ENCODE data around the gene CALD1. TPM values are rescaled to one million over a fixed set of nuclear protein-coding genes. Genes with fewer than 3 reads are reported as not detected.

CALD1 gene
- polyA plus RNA-seq, 1 donor from 2014 or later, result 0.89 TPM

DNA sequence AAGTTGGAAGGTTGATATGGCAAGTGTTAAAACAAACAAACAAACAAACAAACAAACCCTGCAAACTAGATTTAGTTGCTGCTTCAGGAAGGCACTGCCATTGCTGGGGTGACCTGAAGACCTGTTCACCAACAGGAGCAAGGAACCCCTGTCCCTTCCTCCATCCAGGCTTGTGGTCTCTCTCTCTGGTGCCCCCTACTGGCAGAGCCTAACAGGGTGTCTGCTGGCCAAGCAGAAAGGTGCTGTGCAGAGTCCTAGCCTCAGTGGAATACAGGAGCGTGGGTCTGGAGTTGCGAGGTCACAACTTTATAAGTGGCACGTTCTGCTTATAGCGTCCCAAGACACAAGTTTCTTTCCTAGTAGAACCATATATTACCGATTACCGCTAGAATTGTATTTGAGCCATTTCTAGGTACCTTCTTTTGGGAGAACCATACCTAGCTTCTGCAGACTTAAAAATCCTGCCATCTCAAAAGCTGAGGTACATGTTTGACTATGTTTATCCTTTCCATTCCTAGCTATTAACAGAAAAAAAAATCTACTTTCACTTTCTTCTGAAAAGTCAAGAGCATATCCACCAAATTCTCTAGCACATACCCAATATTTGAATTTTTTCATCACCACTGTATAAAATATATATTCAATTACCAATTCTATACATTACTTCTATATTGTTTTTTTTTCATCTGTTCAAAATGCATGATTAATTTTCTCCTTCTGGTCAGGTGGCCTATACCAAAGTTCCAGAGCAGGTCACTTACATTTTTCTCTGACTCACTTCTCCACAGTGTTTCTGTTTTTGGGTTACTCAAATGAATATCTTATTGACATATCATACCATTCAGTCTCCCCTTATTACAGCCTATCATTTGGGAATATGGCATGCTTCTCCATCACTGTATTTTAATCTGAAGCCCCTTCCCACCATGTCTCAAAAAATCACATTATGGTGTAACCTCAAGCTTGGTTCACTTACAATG is 29.1 kb upstream of the CALD1 start:
- Mint-ChIP-seq H3K27me3 (peaks cover 5% of the 10 kb centered on the region), H3K4me3 (no peak overlapping the region), H3K36me3 (no peaks in the 10 kb centered on the region), H3K27ac (no peak overlapping the region), H3K4me1 (peaks cover 0 to 2% (median 2%) of the 10 kb centered on the region in 3 donors), H3K9me3 (peaks cover 0 to 1% (median 0%) of the 10 kb centered on the region in 3 donors)

- peaks cover 4% of the 10 kb centered on the region for H3K27me3 Mint-ChIP-seq
- H3K27ac Mint-ChIP-seq, result no peak overlapping the region
- H3K9me3 Mint-ChIP-seq, result peaks cover 0 to 1% (median 0%) of the 10 kb centered on the region in 3 donors
Observed at GRCh38 chr7:134752006-134752760, 27.3 kb upstream of the CALD1 start.

GRCh38 chr7:134755422-134756022 is 23.9 kb upstream of the CALD1 start:
- H3K4me1 Mint-ChIP-seq, result peaks cover 1 to 5% (median 2%) of the 10 kb centered on the region in 3 donors
- no peak overlapping the region for H3K27ac Mint-ChIP-seq
- H3K36me3 Mint-ChIP-seq, result peaks cover 2% of the 10 kb centered on the region
- H3K9me3 Mint-ChIP-seq, result peaks cover 0 to 4% (median 0%) of the 10 kb centered on the region in 3 donors
- peaks cover 2% of the 10 kb centered on the region for H3K27me3 Mint-ChIP-seq
- no peak overlapping the region for H3K4me3 Mint-ChIP-seq

More at GRCh38 chr7:134752006-134752760, 27.3 kb upstream of the CALD1 start:
- Mint-ChIP-seq H3K4me3 (no peak overlapping the region), H3K36me3 (peaks cover under 1% of the 10 kb centered on the region), H3K4me1 (peaks cover 0 to 2% (median 2%) of the 10 kb centered on the region in 3 donors)

- H3K27me3 Mint-ChIP-seq, result peaks cover 5% of the 10 kb centered on the region
- peaks cover 0 to 2% (median 0%) of the 10 kb centered on the region in 3 donors for H3K9me3 Mint-ChIP-seq
Observed at GRCh38 chr7:134757938-134758337, 21.5 kb upstream of the CALD1 start.

DNA sequence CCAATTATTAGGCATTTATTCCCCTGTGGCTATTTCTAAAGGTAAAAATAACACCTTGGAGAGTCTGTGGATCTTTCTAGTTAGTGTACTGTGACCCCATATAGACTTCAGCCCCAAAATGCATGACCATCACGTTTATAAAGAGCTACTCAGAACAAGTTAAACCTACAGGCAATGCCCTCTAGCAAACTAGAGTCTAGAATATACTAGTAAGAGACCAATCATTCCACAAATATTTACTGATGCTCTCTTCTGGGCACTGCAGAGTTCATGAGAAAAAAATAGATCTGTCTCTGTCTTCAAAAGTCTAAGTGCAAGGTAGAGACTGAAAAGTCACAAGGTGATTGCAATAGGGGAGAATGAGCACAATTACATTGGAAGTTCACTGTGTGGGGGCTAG is 20.5 kb upstream of the CALD1 start:
- H3K4me3 Mint-ChIP-seq, result no peak overlapping the region
- H3K36me3 Mint-ChIP-seq, result peaks cover 2% of the 10 kb centered on the region
- peaks cover 0 to 2% (median 0%) of the 10 kb centered on the region in 3 donors for H3K9me3 Mint-ChIP-seq

More at GRCh38 chr7:134757938-134758337, 21.5 kb upstream of the CALD1 start:
- peaks cover 1 to 7% (median 4%) of the 10 kb centered on the region in 3 donors for H3K4me1 Mint-ChIP-seq
- H3K4me3 Mint-ChIP-seq, result no peak overlapping the region
- H3K27ac Mint-ChIP-seq, result no peak overlapping the region
- H3K36me3 Mint-ChIP-seq, result peaks cover 2% of the 10 kb centered on the region

DNA sequence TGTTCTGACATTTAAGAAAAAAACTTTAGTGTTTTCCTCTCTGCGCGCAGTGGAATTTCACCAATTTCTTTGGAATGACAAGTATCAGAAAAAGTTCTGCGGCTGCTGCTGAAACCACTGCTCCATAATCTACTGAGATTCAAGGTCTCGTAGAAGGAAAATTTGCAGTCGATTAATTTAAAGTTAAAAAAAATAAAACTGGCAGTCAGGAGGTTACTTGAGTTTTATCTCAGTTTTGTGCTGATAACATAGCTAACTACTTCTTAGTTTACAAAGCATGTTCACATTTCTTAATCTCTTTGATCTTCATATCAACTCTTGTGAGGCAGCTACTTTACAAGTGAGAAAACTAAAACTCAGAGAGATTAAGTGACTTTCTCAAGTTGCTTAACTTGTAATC is 18.2 kb upstream of the CALD1 start:
- no peak overlapping the region for H3K27ac Mint-ChIP-seq
- no peak overlapping the region for H3K4me3 Mint-ChIP-seq
- H3K27me3 Mint-ChIP-seq, result peaks cover 2% of the 10 kb centered on the region
- H3K9me3 Mint-ChIP-seq, result peaks cover 0 to 4% (median 0%) of the 10 kb centered on the region in 3 donors
- peaks cover 4 to 8% (median 4%) of the 10 kb centered on the region in 3 donors for H3K4me1 Mint-ChIP-seq
- H3K36me3 Mint-ChIP-seq, result peaks cover 2% of the 10 kb centered on the region

More for the DNA sequence above, 20.5 kb upstream of the CALD1 start:
- Mint-ChIP-seq H3K27me3 (peaks cover 3% of the 10 kb centered on the region), H3K4me1 (peaks cover 1 to 7% (median 4%) of the 10 kb centered on the region in 3 donors), H3K27ac (peak overlapping the region in 1 of 3 donors; percentile 36)

GRCh38 chr7:134763960-134764359 is 15.5 kb upstream of the CALD1 start:
- Mint-ChIP-seq H3K4me1 (peaks cover 23 to 27% (median 26%) of the 10 kb centered on the region in 3 donors), H3K27me3 (peaks cover 2% of the 10 kb centered on the region), H3K27ac (no peak overlapping the region), H3K36me3 (no peaks in the 10 kb centered on the region), H3K9me3 (peaks cover 0 to 4% (median 0%) of the 10 kb centered on the region in 3 donors), H3K4me3 (no peak overlapping the region)

- Mint-ChIP-seq H3K4me1 (peaks cover 23 to 27% (median 26%) of the 10 kb centered on the region in 3 donors), H3K4me3 (no peak overlapping the region), H3K27ac (no peak overlapping the region), H3K9me3 (peaks cover 0 to 4% (median 0%) of the 10 kb centered on the region in 3 donors), H3K27me3 (peaks cover 2% of the 10 kb centered on the region), H3K36me3 (no peaks in the 10 kb centered on the region)
Observed at GRCh38 chr7:134764365-134764764, 15.1 kb upstream of the CALD1 start.

DNA sequence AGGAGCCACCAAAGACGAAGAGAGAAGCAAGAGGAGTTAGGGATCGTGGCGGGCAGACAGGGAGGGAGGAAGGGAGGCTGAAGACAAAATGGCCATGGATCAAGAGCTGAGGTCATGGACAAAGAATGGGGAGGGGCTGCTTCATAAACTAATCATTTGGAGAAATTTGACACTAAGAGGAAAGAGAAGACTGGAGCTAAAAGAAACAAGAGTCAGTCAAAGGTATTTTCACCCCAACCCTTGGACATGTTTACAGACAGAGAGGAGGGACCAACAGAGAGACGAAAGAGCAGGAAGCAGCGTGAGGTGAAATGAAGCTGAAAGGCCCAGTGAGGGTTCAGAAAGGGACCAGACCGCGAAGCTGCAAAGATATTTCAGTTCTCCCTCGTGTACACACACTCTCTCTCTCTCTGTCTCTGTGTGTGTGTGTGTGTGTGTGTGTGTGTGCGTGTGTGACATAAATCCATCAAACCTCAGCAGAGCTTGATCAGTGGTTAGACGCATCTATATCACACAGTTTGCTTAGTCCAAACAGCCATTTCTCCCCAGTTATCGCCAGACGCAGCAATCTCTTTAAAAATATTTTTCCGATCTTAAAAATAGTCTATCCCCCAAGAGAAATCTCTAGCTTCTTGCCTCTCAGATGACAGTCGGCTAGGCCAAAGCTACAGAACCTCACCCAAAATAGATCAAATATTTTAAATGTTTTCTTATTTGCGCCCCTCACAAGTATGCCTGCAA is 12.5 kb upstream of the CALD1 start:
- peaks cover 2% of the 10 kb centered on the region for H3K27me3 Mint-ChIP-seq
- H3K9me3 Mint-ChIP-seq, result peaks cover 0 to 2% (median 0%) of the 10 kb centered on the region in 3 donors
- peaks cover 21 to 23% (median 22%) of the 10 kb centered on the region in 3 donors for H3K4me1 Mint-ChIP-seq
- no peaks in the 10 kb centered on the region for H3K36me3 Mint-ChIP-seq
- H3K4me3 Mint-ChIP-seq, result peak overlapping the region; percentile 28 to 74 (median 45)
- H3K27ac Mint-ChIP-seq, result peak overlapping the region; percentile 74 to 92 (median 91)

DNA sequence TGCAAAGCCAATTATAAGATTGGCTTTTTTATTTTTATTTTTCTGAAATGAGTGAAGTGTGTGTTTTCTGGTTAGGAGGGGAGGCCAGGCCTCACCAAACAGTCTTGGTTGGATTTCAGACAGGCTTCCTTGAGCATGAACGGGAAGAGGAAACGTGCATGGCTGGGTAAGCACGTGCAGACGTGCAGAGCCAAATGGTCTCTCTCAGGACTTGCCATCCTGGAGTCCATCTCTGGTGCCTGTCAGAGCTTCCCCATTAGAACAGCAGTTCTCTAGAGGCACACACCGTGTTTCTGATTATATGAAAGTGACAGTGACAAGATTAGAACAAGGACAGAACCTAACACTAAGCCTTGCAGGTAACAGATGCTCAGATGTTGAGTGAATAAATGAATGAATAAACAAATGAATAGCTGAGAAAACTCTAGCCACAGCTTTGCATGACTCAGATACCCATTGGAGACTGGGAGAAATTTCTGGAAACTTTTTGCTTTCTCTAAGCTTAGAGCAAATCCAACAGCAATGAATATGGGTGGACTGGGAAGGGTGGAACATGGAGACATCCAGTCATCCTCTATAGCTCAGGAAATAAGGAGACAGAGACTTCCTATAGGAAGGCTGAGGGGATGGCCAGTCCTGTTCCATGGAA is 11.8 kb upstream of the CALD1 start:
- H3K9me3 Mint-ChIP-seq, result peaks cover 0 to 2% (median 0%) of the 10 kb centered on the region in 3 donors
- peaks cover 21 to 23% (median 22%) of the 10 kb centered on the region in 3 donors for H3K4me1 Mint-ChIP-seq
- H3K4me3 Mint-ChIP-seq, result peak overlapping the region in 3 of 4 donors; percentile 28 to 74 (median 55)
- H3K27ac Mint-ChIP-seq, result peak overlapping the region; percentile 74 to 92 (median 91)
- no peaks in the 10 kb centered on the region for H3K27me3 Mint-ChIP-seq
- no peaks in the 10 kb centered on the region for H3K36me3 Mint-ChIP-seq

DNA sequence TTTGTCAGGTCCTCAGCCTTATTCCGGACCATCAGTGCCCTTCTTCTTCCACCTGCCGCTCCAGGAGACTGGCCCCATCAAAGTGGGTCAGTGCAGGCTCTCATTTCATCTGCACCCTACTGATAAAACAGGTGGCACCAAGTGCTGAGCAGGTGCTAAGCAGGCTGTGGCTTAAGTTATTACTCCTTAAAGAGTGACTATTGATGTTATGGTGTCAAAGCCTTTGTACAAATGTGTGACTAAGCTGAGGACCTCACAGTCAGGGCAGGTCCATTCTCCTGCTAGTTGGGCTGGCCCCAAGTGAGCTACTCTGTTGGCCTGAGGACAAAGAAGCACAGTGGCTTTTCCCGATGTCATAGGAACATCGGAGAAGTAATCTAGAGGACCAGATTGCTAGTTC is 11.2 kb upstream of the CALD1 start:
- H3K9me3 Mint-ChIP-seq, result peaks cover 0 to 2% (median 0%) of the 10 kb centered on the region in 3 donors
- no peak overlapping the region for H3K4me3 Mint-ChIP-seq

DNA sequence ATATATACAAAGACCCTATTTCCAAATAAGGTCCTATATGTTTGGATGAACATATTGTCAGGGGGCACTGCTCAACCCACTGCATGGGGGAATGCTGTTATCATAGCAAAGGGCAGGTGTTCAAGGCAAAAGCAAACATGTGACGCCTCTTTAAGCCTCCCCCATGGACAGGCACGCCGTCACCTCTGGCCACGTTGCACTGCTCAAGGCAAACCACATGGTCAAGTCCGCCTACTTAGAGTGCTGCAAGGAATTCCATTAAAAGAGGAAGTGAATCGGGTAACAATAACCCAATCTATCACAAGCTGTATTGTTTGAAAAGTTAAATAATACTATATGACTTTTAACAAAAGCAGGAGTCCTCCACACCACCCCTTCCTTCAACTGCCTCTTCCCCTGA is 8.8 kb upstream of the CALD1 start:
- Mint-ChIP-seq H3K36me3 (no peaks in the 10 kb centered on the region), H3K4me3 (no peak overlapping the region), H3K27me3 (no peaks in the 10 kb centered on the region), H3K4me1 (peaks cover 19 to 23% (median 21%) of the 10 kb centered on the region in 3 donors), H3K9me3 (peaks cover 0 to 2% (median 0%) of the 10 kb centered on the region in 3 donors), H3K27ac (no peak overlapping the region)

More for the DNA sequence above, 11.2 kb upstream of the CALD1 start:
- Mint-ChIP-seq H3K36me3 (no peaks in the 10 kb centered on the region), H3K27ac (no peak overlapping the region), H3K27me3 (no peaks in the 10 kb centered on the region), H3K4me1 (peaks cover 21 to 23% (median 22%) of the 10 kb centered on the region in 3 donors)

GRCh38 chr7:134771111-134771510 is 8.3 kb upstream of the CALD1 start:
- Mint-ChIP-seq H3K27me3 (no peaks in the 10 kb centered on the region), H3K4me1 (peaks cover 19 to 23% (median 19%) of the 10 kb centered on the region in 3 donors), H3K27ac (no peak overlapping the region), H3K4me3 (peak overlapping the region in 1 of 4 donors; percentile 6), H3K9me3 (no peaks in the 10 kb centered on the region), H3K36me3 (no peaks in the 10 kb centered on the region)
